ENCODE results near the gene KDM4C.
"Not testable (repeated sequence)": the region's sequence is repeated elsewhere in the genome, so short reads cannot be mapped to it uniquely, and the experiment has no call there.

KDM4C gene

DNA sequence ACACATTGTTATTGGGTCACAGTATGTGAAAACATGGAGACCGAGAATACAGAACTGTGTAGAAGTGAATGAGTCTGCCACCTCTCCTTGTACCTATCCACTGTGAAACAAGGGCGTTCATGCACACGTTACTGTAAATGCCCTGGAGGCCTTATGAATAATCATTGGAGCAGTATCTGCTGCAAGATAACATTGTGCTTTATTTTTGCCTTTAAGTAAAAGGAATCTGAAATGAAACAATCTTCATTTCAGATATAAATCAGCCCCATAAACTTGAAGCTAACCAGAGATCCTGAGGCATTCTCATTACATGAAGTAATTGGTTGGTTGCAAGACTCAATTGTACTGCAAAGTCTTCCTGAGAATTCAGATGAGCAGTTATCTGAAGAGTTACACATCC lies 419.6 kb downstream of the KDM4C start:
- H3K9ac ChIP-seq (ENCODE audit: low read length in 5 of 5), result no peak overlapping the region
- H3K9me3 ChIP-seq (ENCODE audit: control insufficient read depth in 5 of 5, low read length in 5 of 5), result no peaks in the 10 kb centered on the region
- no peaks in the 10 kb centered on the region for H3K27me3 ChIP-seq (ENCODE audit: control insufficient read depth in 5 of 5, insufficient read depth in 4 of 5, low read length in 5 of 5)
- peaks cover 0 to 4% (median 0%) of the 10 kb centered on the region in 5 donors for H3K4me1 ChIP-seq (ENCODE audit: control insufficient read depth in 5 of 5, insufficient read depth in 5 of 5, low read length in 5 of 5)
- H3K36me3 ChIP-seq (ENCODE audit: control insufficient read depth in 5 of 5, insufficient read depth in 5 of 5, low read length in 5 of 5), result peaks cover 0 to 33% (median 15%) of the 10 kb centered on the region in 5 donors
- no peak overlapping the region for H3K27ac ChIP-seq (ENCODE audit: low read depth, low read length)
- H3K4me3 ChIP-seq (ENCODE audit: low read depth in 1 of 5, low read length in 5 of 5), result no peak overlapping the region

- peaks cover 0 to 22% (median 9%) of the 10 kb centered on the region in 5 donors for H3K36me3 ChIP-seq (ENCODE audit: control insufficient read depth in 5 of 5, insufficient read depth in 5 of 5, low read length in 5 of 5)
- H3K27ac ChIP-seq (ENCODE audit: low read depth, low read length), result no peak overlapping the region
- H3K9me3 ChIP-seq (ENCODE audit: control insufficient read depth in 5 of 5, low read length in 5 of 5), result no peaks in the 10 kb centered on the region
- no peaks in the 10 kb centered on the region for H3K27me3 ChIP-seq (ENCODE audit: control insufficient read depth in 5 of 5, insufficient read depth in 4 of 5, low read length in 5 of 5)
- H3K4me1 ChIP-seq (ENCODE audit: control insufficient read depth in 5 of 5, insufficient read depth in 5 of 5, low read length in 5 of 5), result peaks cover 0 to 4% (median 0%) of the 10 kb centered on the region in 5 donors
- H3K4me3 ChIP-seq (ENCODE audit: low read depth in 1 of 5, low read length in 5 of 5), result no peak overlapping the region
- H3K9ac ChIP-seq (ENCODE audit: low read length in 5 of 5), result no peak overlapping the region
Observed at GRCh38 chr9:7178729-7179128, 421.0 kb downstream of the KDM4C start.

- Histone ChIP-seq H3K9me3 (ENCODE audit: control insufficient read depth in 5 of 5, low read length in 5 of 5) (no peaks in the 10 kb centered on the region), H3K9ac (ENCODE audit: low read length in 5 of 5) (no peak overlapping the region), H3K4me1 (ENCODE audit: control insufficient read depth in 5 of 5, insufficient read depth in 5 of 5, low read length in 5 of 5) (peaks cover 0 to 4% (median 0%) of the 10 kb centered on the region in 5 donors), H3K27me3 (ENCODE audit: control insufficient read depth in 5 of 5, insufficient read depth in 4 of 5, low read length in 5 of 5) (no peaks in the 10 kb centered on the region), H3K27ac (ENCODE audit: low read depth, low read length) (no peak overlapping the region), H3K36me3 (ENCODE audit: control insufficient read depth in 5 of 5, insufficient read depth in 5 of 5, low read length in 5 of 5) (peaks cover 0 to 14% (median 0%) of the 10 kb centered on the region in 5 donors), H3K4me3 (ENCODE audit: low read depth in 1 of 5, low read length in 5 of 5) (no peak overlapping the region)
Observed at GRCh38 chr9:7180247-7180646, 422.5 kb downstream of the KDM4C start.

- H3K27me3 ChIP-seq (ENCODE audit: control insufficient read depth in 5 of 5, insufficient read depth in 4 of 5, low read length in 5 of 5); H3K27ac ChIP-seq (ENCODE audit: low read depth, low read length); H3K4me1 ChIP-seq (ENCODE audit: control insufficient read depth in 5 of 5, insufficient read depth in 5 of 5, low read length in 5 of 5); H3K36me3 ChIP-seq (ENCODE audit: control insufficient read depth in 5 of 5, insufficient read depth in 5 of 5, low read length in 5 of 5); H3K9me3 ChIP-seq (ENCODE audit: control insufficient read depth in 5 of 5, low read length in 5 of 5); H3K4me3 ChIP-seq (ENCODE audit: low read depth in 1 of 5, low read length in 5 of 5); H3K9ac ChIP-seq (ENCODE audit: low read length in 5 of 5): not testable (repeated sequence)
Observed at GRCh38 chr9:7183139-7183538, 425.4 kb downstream of the KDM4C start.

GRCh38 chr9:7185612-7186011 lies 427.8 kb downstream of the KDM4C start:
- no peak overlapping the region for H3K27ac ChIP-seq (ENCODE audit: low read depth, low read length)
- H3K9me3 ChIP-seq (ENCODE audit: control insufficient read depth in 5 of 5, low read length in 5 of 5), result peaks cover 0 to 6% (median 2%) of the 10 kb centered on the region in 5 donors
- no peak overlapping the region for H3K9ac ChIP-seq (ENCODE audit: low read length in 5 of 5)
- no peak overlapping the region for H3K4me3 ChIP-seq (ENCODE audit: low read depth in 1 of 5, low read length in 5 of 5)
- H3K4me1 ChIP-seq (ENCODE audit: control insufficient read depth in 5 of 5, insufficient read depth in 5 of 5, low read length in 5 of 5), result peaks cover 0 to 3% (median 3%) of the 10 kb centered on the region in 5 donors
- peaks cover 0 to 3% (median 0%) of the 10 kb centered on the region in 5 donors for H3K36me3 ChIP-seq (ENCODE audit: control insufficient read depth in 5 of 5, insufficient read depth in 5 of 5, low read length in 5 of 5)
- no peaks in the 10 kb centered on the region for H3K27me3 ChIP-seq (ENCODE audit: control insufficient read depth in 5 of 5, insufficient read depth in 4 of 5, low read length in 5 of 5)

GRCh38 chr9:7186175-7186574 lies 428.4 kb downstream of the KDM4C start:
- Histone ChIP-seq H3K27ac (ENCODE audit: low read depth, low read length) (no peak overlapping the region), H3K4me1 (ENCODE audit: control insufficient read depth in 5 of 5, insufficient read depth in 5 of 5, low read length in 5 of 5) (peaks cover 0 to 3% (median 3%) of the 10 kb centered on the region in 5 donors), H3K9ac (ENCODE audit: low read length in 5 of 5) (no peak overlapping the region), H3K27me3 (ENCODE audit: control insufficient read depth in 5 of 5, insufficient read depth in 4 of 5, low read length in 5 of 5) (no peaks in the 10 kb centered on the region), H3K9me3 (ENCODE audit: control insufficient read depth in 5 of 5, low read length in 5 of 5) (peaks cover 0 to 6% (median 2%) of the 10 kb centered on the region in 5 donors), H3K36me3 (ENCODE audit: control insufficient read depth in 5 of 5, insufficient read depth in 5 of 5, low read length in 5 of 5) (peaks cover 0 to 3% (median 0%) of the 10 kb centered on the region in 5 donors), H3K4me3 (ENCODE audit: low read depth in 1 of 5, low read length in 5 of 5) (no peak overlapping the region)

GRCh38 chr9:7192266-7192665 lies 434.5 kb downstream of the KDM4C start:
- Histone ChIP-seq H3K9me3 (ENCODE audit: control insufficient read depth in 5 of 5, low read length in 5 of 5) (peaks cover 0 to 6% (median 0%) of the 10 kb centered on the region in 5 donors), H3K36me3 (ENCODE audit: control insufficient read depth in 5 of 5, insufficient read depth in 5 of 5, low read length in 5 of 5) (no peaks in the 10 kb centered on the region), H3K27ac (ENCODE audit: low read depth, low read length) (no peak overlapping the region), H3K4me3 (ENCODE audit: low read depth in 1 of 5, low read length in 5 of 5) (no peak overlapping the region), H3K9ac (ENCODE audit: low read length in 5 of 5) (no peak overlapping the region), H3K27me3 (ENCODE audit: control insufficient read depth in 5 of 5, insufficient read depth in 4 of 5, low read length in 5 of 5) (no peaks in the 10 kb centered on the region), H3K4me1 (ENCODE audit: control insufficient read depth in 5 of 5, insufficient read depth in 5 of 5, low read length in 5 of 5) (peaks cover 0 to 15% (median 10%) of the 10 kb centered on the region in 5 donors)

- Histone ChIP-seq H3K4me3 (ENCODE audit: low read depth in 1 of 5, low read length in 5 of 5) (no peak overlapping the region), H3K9ac (ENCODE audit: low read length in 5 of 5) (no peak overlapping the region), H3K27me3 (ENCODE audit: control insufficient read depth in 5 of 5, insufficient read depth in 4 of 5, low read length in 5 of 5) (no peaks in the 10 kb centered on the region), H3K36me3 (ENCODE audit: control insufficient read depth in 5 of 5, insufficient read depth in 5 of 5, low read length in 5 of 5) (no peaks in the 10 kb centered on the region), H3K27ac (ENCODE audit: low read depth, low read length) (no peak overlapping the region), H3K9me3 (ENCODE audit: control insufficient read depth in 5 of 5, low read length in 5 of 5) (peaks cover 0 to 4% (median 0%) of the 10 kb centered on the region in 5 donors), H3K4me1 (ENCODE audit: control insufficient read depth in 5 of 5, insufficient read depth in 5 of 5, low read length in 5 of 5) (peaks cover 0 to 12% (median 10%) of the 10 kb centered on the region in 5 donors)
Observed at GRCh38 chr9:7195526-7195925, 437.8 kb downstream of the KDM4C start.

- H3K4me3 ChIP-seq (ENCODE audit: low read depth in 1 of 5, low read length in 5 of 5), result no peak overlapping the region
- no peaks in the 10 kb centered on the region for H3K27me3 ChIP-seq (ENCODE audit: control insufficient read depth in 5 of 5, insufficient read depth in 4 of 5, low read length in 5 of 5)
- no peaks in the 10 kb centered on the region for H3K36me3 ChIP-seq (ENCODE audit: control insufficient read depth in 5 of 5, insufficient read depth in 5 of 5, low read length in 5 of 5)
- H3K4me1 ChIP-seq (ENCODE audit: control insufficient read depth in 5 of 5, insufficient read depth in 5 of 5, low read length in 5 of 5), result peaks cover 0 to 10% (median 8%) of the 10 kb centered on the region in 5 donors
- H3K9ac ChIP-seq (ENCODE audit: low read length in 5 of 5), result no peak overlapping the region
- H3K27ac ChIP-seq (ENCODE audit: low read depth, low read length), result no peak overlapping the region
- H3K9me3 ChIP-seq (ENCODE audit: control insufficient read depth in 5 of 5, low read length in 5 of 5), result no peaks in the 10 kb centered on the region
Observed at GRCh38 chr9:7196467-7196866, 438.7 kb downstream of the KDM4C start.

- H3K9ac ChIP-seq (ENCODE audit: low read length in 5 of 5), result no peak overlapping the region
- H3K4me3 ChIP-seq (ENCODE audit: low read depth in 1 of 5, low read length in 5 of 5), result no peak overlapping the region
- no peak overlapping the region for H3K27ac ChIP-seq (ENCODE audit: low read depth, low read length)
- H3K27me3 ChIP-seq (ENCODE audit: control insufficient read depth in 5 of 5, insufficient read depth in 4 of 5, low read length in 5 of 5), result no peaks in the 10 kb centered on the region
- H3K36me3 ChIP-seq (ENCODE audit: control insufficient read depth in 5 of 5, insufficient read depth in 5 of 5, low read length in 5 of 5), result no peaks in the 10 kb centered on the region
- no peaks in the 10 kb centered on the region for H3K9me3 ChIP-seq (ENCODE audit: control insufficient read depth in 5 of 5, low read length in 5 of 5)
- H3K4me1 ChIP-seq (ENCODE audit: control insufficient read depth in 5 of 5, insufficient read depth in 5 of 5, low read length in 5 of 5), result no peaks in the 10 kb centered on the region
Observed at GRCh38 chr9:7201196-7201595, 443.4 kb downstream of the KDM4C start.

GRCh38 chr9:7205806-7206205 lies 448.0 kb downstream of the KDM4C start:
- Histone ChIP-seq H3K27me3 (ENCODE audit: control insufficient read depth in 5 of 5, insufficient read depth in 4 of 5, low read length in 5 of 5) (peaks cover 0 to 2% (median 0%) of the 10 kb centered on the region in 5 donors), H3K9ac (ENCODE audit: low read length in 5 of 5) (no peak overlapping the region), H3K27ac (ENCODE audit: low read depth, low read length) (no peak overlapping the region), H3K36me3 (ENCODE audit: control insufficient read depth in 5 of 5, insufficient read depth in 5 of 5, low read length in 5 of 5) (no peaks in the 10 kb centered on the region), H3K4me1 (ENCODE audit: control insufficient read depth in 5 of 5, insufficient read depth in 5 of 5, low read length in 5 of 5) (no peaks in the 10 kb centered on the region), H3K4me3 (ENCODE audit: low read depth in 1 of 5, low read length in 5 of 5) (no peak overlapping the region), H3K9me3 (ENCODE audit: control insufficient read depth in 5 of 5, low read length in 5 of 5) (no peaks in the 10 kb centered on the region)
